ENCODE results near the gene ERGIC1. TPM values are rescaled to one million over a fixed set of nuclear protein-coding genes. Genes with fewer than 3 reads are reported as not detected.
A peak's percentile ranks its signal among the peaks of the same experiment; 100 is the strongest.

ERGIC1 gene
- total and polyA plus RNA-seq, 10 of the 15 experiments (the other 5 are each of a cell fraction or from before 2014, with no cell fraction given), result 8.8 to 104 (median 76.3) TPM

DNA sequence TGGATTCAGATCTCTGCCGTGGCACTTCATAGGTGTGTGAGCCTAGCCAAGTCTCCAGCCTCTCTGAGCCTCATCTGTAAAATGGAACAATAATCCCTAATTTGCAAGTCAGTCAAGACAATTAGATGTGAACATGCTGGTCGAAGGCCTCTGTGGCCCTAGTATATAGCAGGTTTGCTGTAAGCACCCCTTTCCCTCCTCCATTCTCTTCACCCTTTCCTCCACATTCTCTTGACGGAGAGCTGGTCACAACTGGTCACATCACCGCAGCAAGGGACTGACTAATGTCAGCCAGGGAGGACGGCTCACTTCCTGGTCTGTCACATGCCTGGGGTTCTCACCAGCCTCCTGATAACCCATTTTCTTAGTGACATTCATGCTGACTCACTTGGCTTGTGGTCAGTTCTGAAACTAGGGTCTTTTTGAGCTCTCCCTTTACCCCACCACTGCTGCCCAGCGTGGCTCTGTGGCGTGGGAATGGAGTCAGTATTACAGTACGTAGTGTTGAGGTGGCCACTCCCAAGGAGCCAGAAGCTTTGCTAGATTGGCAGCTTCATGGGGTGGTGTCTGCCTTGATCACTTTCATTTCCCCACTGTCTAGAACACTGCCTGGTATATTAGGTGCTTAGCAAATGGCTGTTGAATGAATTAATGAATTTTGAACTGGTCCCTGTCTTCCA, 47.8 kb downstream of the ERGIC1 start (continued):
- TF ChIP-seq SMC3 (IDR thresholded peaks at IDR 0.05; ENCODE audit: borderline replicate concordance, low read length) (no peak), ATF7 (IDR thresholded peaks at IDR 0.05; ENCODE audit: low read depth) (peak; percentile 55; the same call in 1 of the 2 replicates), PML (IDR thresholded peaks at IDR 0.05; ENCODE audit: low read length) (no peak), STAT1 (conservative IDR thresholded peaks at IDR 0.05) (no peak), POU2F2 (IDR thresholded peaks at IDR 0.05; ENCODE audit: borderline replicate concordance, low read depth, low read length) (no peak), CBX5 (IDR thresholded peaks at IDR 0.05; ENCODE audit: low read depth) (0 out of 2 replicates have a peak, but pooled peaks have one; percentile 73), RB1 (IDR thresholded peaks at IDR 0.05; ENCODE audit: borderline replicate concordance) (no peak), POLR2AphosphoS5 (IDR thresholded peaks at IDR 0.05; ENCODE audit: low read length) (peak; percentile 55), HDAC2 (IDR thresholded peaks at IDR 0.05) (no peak), TCF3 (IDR thresholded peaks at IDR 0.05; ENCODE audit: borderline replicate concordance, insufficient read depth, low read depth, low read length) (no peak), ZSCAN29 (IDR thresholded peaks at IDR 0.05) (no peak), BACH1 (IDR thresholded peaks at IDR 0.05; ENCODE audit: borderline replicate concordance) (peak; percentile 60; the same call in 1 of the 2 replicates), KDM1A (IDR thresholded peaks at IDR 0.05; ENCODE audit: borderline replicate concordance) (no peak), CEBPB (IDR thresholded peaks at IDR 0.05; ENCODE audit: borderline replicate concordance in 1 of 2, low read depth in 2 of 2, low read length in 2 of 2) (no peak), BHLHE40 (IDR thresholded peaks at IDR 0.05; ENCODE audit: borderline replicate concordance in 1 of 2, low read depth in 2 of 2, low read length in 1 of 2) (peak; percentile 45 to 63; a peak in 1 of 4 replicates), SREBF1 (IDR thresholded peaks at IDR 0.05; ENCODE audit: low read length) (no peak), NBN (IDR thresholded peaks at IDR 0.05) (0 out of 2 replicates have a peak, but pooled peaks have one; percentile 45), CHD2 (IDR thresholded peaks at IDR 0.05; ENCODE audit: borderline replicate concordance, low read depth, low read length) (no peak), POLR2A (IDR thresholded peaks at IDR 0.05; ENCODE audit: low read depth, low read length) (peak; percentile 75), BCL11A (IDR thresholded peaks at IDR 0.05; ENCODE audit: low read depth, low read length) (peak; percentile 43; the same call in 1 of the 2 replicates), BRCA1 (IDR thresholded peaks at IDR 0.05; ENCODE audit: low read depth, low read length) (no peak), HDGF (IDR thresholded peaks at IDR 0.05) (0 out of 2 replicates have a peak, but pooled peaks have one; percentile 30), NFYB (IDR thresholded peaks at IDR 0.05; ENCODE audit: insufficient read depth, low read depth, low read length) (no peak), SMARCA5 (IDR thresholded peaks at IDR 0.05) (no peak)
- TF ChIP-seq, protein P1, sequence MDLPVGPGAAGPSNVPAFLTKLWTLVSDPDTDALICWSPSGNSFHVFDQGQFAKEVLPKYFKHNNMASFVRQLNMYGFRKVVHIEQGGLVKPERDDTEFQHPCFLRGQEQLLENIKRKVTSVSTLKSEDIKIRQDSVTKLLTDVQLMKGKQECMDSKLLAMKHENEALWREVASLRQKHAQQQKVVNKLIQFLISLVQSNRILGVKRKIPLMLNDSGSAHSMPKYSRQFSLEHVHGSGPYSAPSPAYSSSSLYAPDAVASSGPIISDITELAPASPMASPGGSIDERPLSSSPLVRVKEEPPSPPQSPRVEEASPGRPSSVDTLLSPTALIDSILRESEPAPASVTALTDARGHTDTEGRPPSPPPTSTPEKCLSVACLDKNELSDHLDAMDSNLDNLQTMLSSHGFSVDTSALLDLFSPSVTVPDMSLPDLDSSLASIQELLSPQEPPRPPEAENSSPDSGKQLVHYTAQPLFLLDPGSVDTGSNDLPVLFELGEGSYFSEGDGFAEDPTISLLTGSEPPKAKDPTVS (IDR thresholded peaks at IDR 0.05; ENCODE audit: low read depth, low read length), result no peak
- TF ChIP-seq, protein P2, sequence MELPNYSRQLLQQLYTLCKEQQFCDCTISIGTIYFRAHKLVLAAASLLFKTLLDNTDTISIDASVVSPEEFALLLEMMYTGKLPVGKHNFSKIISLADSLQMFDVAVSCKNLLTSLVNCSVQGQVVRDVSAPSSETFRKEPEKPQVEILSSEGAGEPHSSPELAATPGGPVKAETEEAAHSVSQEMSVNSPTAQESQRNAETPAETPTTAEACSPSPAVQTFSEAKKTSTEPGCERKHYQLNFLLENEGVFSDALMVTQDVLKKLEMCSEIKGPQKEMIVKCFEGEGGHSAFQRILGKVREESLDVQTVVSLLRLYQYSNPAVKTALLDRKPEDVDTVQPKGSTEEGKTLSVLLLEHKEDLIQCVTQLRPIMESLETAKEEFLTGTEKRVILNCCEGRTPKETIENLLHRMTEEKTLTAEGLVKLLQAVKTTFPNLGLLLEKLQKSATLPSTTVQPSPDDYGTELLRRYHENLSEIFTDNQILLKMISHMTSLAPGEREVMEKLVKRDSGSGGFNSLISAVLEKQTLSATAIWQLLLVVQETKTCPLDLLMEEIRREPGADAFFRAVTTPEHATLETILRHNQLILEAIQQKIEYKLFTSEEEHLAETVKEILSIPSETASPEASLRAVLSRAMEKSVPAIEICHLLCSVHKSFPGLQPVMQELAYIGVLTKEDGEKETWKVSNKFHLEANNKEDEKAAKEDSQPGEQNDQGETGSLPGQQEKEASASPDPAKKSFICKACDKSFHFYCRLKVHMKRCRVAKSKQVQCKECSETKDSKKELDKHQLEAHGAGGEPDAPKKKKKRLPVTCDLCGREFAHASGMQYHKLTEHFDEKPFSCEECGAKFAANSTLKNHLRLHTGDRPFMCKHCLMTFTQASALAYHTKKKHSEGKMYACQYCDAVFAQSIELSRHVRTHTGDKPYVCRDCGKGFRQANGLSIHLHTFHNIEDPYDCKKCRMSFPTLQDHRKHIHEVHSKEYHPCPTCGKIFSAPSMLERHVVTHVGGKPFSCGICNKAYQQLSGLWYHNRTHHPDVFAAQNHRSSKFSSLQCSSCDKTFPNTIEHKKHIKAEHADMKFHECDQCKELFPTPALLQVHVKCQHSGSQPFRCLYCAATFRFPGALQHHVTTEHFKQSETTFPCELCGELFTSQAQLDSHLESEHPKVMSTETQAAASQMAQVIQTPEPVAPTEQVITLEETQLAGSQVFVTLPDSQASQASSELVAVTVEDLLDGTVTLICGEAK (IDR thresholded peaks at IDR 0.05; ENCODE audit: borderline replicate concordance), result no peak
